H9 (cell line): ENCODE measurements around the gene HOXC10. TPM values are rescaled to one million over a fixed set of nuclear protein-coding genes. Genes with fewer than 3 reads are reported as not detected.

Experiments
- DNase-seq: peaks from one replicate; pipeline ENCODE4 v3.0.0-alpha.2; 2017
- H2AFZ ChIP-seq: one replicate; pipeline ENCODE4 v1.6.1; 2013; ENCODE audit warnings: mild to moderate bottlenecking, low read length, control low read depth, moderate library complexity
- H2AK5ac ChIP-seq: 2 replicates; pipeline ENCODE4 v1.6.1; 2013; ENCODE audit warnings: low read length, control low read depth, mixed read lengths; ENCODE audit not compliant: insufficient read length
- H2BK120ac ChIP-seq: one replicate; pipeline ENCODE4 v1.6.1; 2013; ENCODE audit warnings: low read depth, mild to moderate bottlenecking, low read length, control low read depth, inconsistent platforms; ENCODE audit not compliant: poor library complexity, severe bottlenecking
- H2BK12ac ChIP-seq: 2 replicates; pipeline ENCODE4 v1.6.1; 2013; ENCODE audit warnings: low read length, control low read depth, mixed read lengths, low read depth; ENCODE audit not compliant: insufficient read length
- H2BK15ac ChIP-seq: 2 replicates; pipeline ENCODE4 v1.6.1; 2013; ENCODE audit warnings: low read depth, low read length, control low read depth
- H2BK20ac ChIP-seq: one replicate; pipeline ENCODE4 v1.6.1; 2013; ENCODE audit warnings: low read depth, mild to moderate bottlenecking, low read length, control low read depth, inconsistent platforms; ENCODE audit not compliant: poor library complexity, severe bottlenecking
- H2BK5ac ChIP-seq: 2 replicates; pipeline ENCODE4 v1.6.1; 2013; ENCODE audit warnings: low read length, control low read depth, mixed read lengths; ENCODE audit not compliant: insufficient read length
- H3K14ac ChIP-seq: 2 replicates; pipeline ENCODE4 v1.6.1; 2013; ENCODE audit warnings: low read length, control low read depth; ENCODE audit not compliant: insufficient read depth
- H3K18ac ChIP-seq: 2 replicates; pipeline ENCODE4 v1.6.1; 2013; ENCODE audit warnings: low read depth, mild to moderate bottlenecking, mixed read lengths, low read length, control low read depth; ENCODE audit not compliant: insufficient read length
- H3K23ac ChIP-seq: 2 replicates; pipeline ENCODE4 v1.6.1; 2013; ENCODE audit warnings: low read length, control low read depth, mixed read lengths, low read depth; ENCODE audit not compliant: insufficient read length
- H3K23me2 ChIP-seq: 2 replicates; pipeline ENCODE4 v1.6.1; 2013; ENCODE audit warnings: low read depth, mild to moderate bottlenecking, mixed read lengths, low read length, control low read depth; ENCODE audit not compliant: insufficient read length, poor library complexity, severe bottlenecking
- H3K27ac ChIP-seq: 2 replicates; pipeline ENCODE4 v1.5.1; 2013; ENCODE audit warnings: low read length, control low read depth, mixed read lengths, low read depth; ENCODE audit not compliant: insufficient read length
- H3K27me3 ChIP-seq: 2 replicates; pipeline ENCODE4 v1.6.1; 2013; ENCODE audit warnings: low read length, control low read depth, inconsistent platforms; ENCODE audit not compliant: insufficient read depth
- H3K4ac ChIP-seq: 2 replicates; pipeline ENCODE4 v1.6.1; 2013; ENCODE audit warnings: low read depth, mild to moderate bottlenecking, control low read depth, inconsistent platforms, low read length, moderate library complexity
- H3K4me1 ChIP-seq: 2 replicates; pipeline ENCODE4 v1.6.1; 2013; ENCODE audit warnings: low read length, control low read depth, inconsistent platforms; ENCODE audit not compliant: insufficient read depth
- H3K4me2 ChIP-seq: 2 replicates; pipeline ENCODE4 v1.6.1; 2013; ENCODE audit warnings: low read length, control low read depth, mixed read lengths; ENCODE audit not compliant: insufficient read length, insufficient read depth
- H3K56ac ChIP-seq: 2 replicates; pipeline ENCODE4 v1.6.1; 2013; ENCODE audit warnings: low read depth, mild to moderate bottlenecking, mixed read lengths, low read length, control low read depth; ENCODE audit not compliant: insufficient read length
- H3K79me1 ChIP-seq: 2 replicates; pipeline ENCODE4 v1.6.1; 2013; ENCODE audit warnings: low read depth, mild to moderate bottlenecking, moderate library complexity, low read length, control low read depth, inconsistent platforms; ENCODE audit not compliant: insufficient read depth, poor library complexity, severe bottlenecking
- H3K79me2 ChIP-seq: 2 replicates; pipeline ENCODE4 v1.6.1; 2013; ENCODE audit warnings: low read length, control low read depth, inconsistent platforms; ENCODE audit not compliant: insufficient read depth
- H3K9ac ChIP-seq: 2 replicates; pipeline ENCODE4 v1.6.1; 2013; ENCODE audit warnings: low read length, control low read depth, mixed read lengths; ENCODE audit not compliant: insufficient read length; ENCODE audit errors: extremely low read depth
- H3K9me3 ChIP-seq: one replicate; pipeline ENCODE4 v1.6.1; 2013; ENCODE audit warnings: low read depth, low read length, inconsistent platforms; ENCODE audit not compliant: control insufficient read depth
- H3T11ph ChIP-seq: one replicate; pipeline ENCODE4 v1.6.1; 2013; ENCODE audit warnings: mild to moderate bottlenecking, low read length, control low read depth, inconsistent platforms
- H4K20me1 ChIP-seq: one replicate; pipeline ENCODE4 v1.6.1; 2013; ENCODE audit not compliant: control insufficient read depth, insufficient read length, insufficient read depth
- H4K5ac ChIP-seq: 2 replicates; pipeline ENCODE4 v1.6.1; 2013; ENCODE audit warnings: low read depth, mild to moderate bottlenecking, mixed read lengths, low read length, control low read depth; ENCODE audit not compliant: insufficient read length
- H4K8ac ChIP-seq: replicated peaks from 2 replicates; pipeline ENCODE4 v1.6.1; 2013; ENCODE audit warnings: low read length, control low read depth, mixed read lengths, low read depth; ENCODE audit not compliant: insufficient read length
- H4K91ac ChIP-seq: 2 replicates; pipeline ENCODE4 v1.6.1; 2013; ENCODE audit warnings: low read depth, mild to moderate bottlenecking, moderate library complexity, mixed read lengths, low read length, control low read depth; ENCODE audit not compliant: insufficient read length
- H3K27ac Mint-ChIP-seq, 3 experiments: 2 replicates in 2 of 3; 3 replicates in 1 of 3; pipeline ENCODE4 v1.8.0; 2020 to 2021; ENCODE audit warnings: mixed read lengths in 3 of 3, mild to moderate bottlenecking in 1 of 3, moderate library complexity in 1 of 3
- H3K27me3 Mint-ChIP-seq: 2 replicates; pipeline ENCODE4 v1.8.0; 2021; ENCODE audit warnings: low read depth, mild to moderate bottlenecking, moderate library complexity, mixed read lengths
- H3K36me3 Mint-ChIP-seq, 3 experiments: 2 replicates in 2 of 3; 3 replicates in 1 of 3; pipeline ENCODE4 v1.8.0; 2020 to 2021; ENCODE audit warnings: low read depth in 3 of 3, mixed read lengths in 3 of 3; ENCODE audit not compliant: insufficient read depth in 1 of 3
- H3K4me1 Mint-ChIP-seq, 2 experiments: 2 replicates each; pipeline ENCODE4 v1.8.0; 2020; ENCODE audit warnings: mixed read lengths in 2 of 2
- H3K4me3 Mint-ChIP-seq, 2 experiments: 2 replicates in 1 of 2; 3 replicates in 1 of 2; pipeline ENCODE4 v1.8.0; 2020 to 2021; ENCODE audit warnings: mild to moderate bottlenecking in 2 of 2, mixed read lengths in 2 of 2, moderate library complexity in 1 of 2
- H3K9me3 Mint-ChIP-seq, 2 experiments: 2 replicates in 1 of 2; 3 replicates in 1 of 2; pipeline ENCODE4 v1.8.0; 2020; ENCODE audit warnings: mild to moderate bottlenecking in 2 of 2, mixed read lengths in 2 of 2, moderate library complexity in 1 of 2
- CTCF ChIP-seq: fragments of 200-600 bp; sonication (generic); conservative IDR thresholded peaks from 3 replicates; pipeline ENCODE4 v1.8.0; 2021; ENCODE audit warnings: antibody characterized with exemption, mild to moderate bottlenecking
- WGBS: extraction: QIAGEN DNeasy Blood & Tissue Kit; methylation state at CpG from one replicate; pipeline ENCODE4 v1.1.7; 2013; ENCODE audit warnings: missing lambda C conversion rate, low lambda C conversion rate, mixed read lengths; ENCODE audit not compliant: insufficient read length; ENCODE audit errors: extremely low coverage; 5-methylcytosine and 5-hydroxymethylcytosine counted together
- total RNA-seq: library from RNA; stranded (reverse); gene quantifications from 2 replicates; pipeline ENCODE4 v1.2.1, GENCODE V29; 2021

The HOXC10 gene
- total RNA-seq, 1 experiment from 2014 or later = not detected

GRCh38 chr12:54024581-54025305 lies 39.8 kb downstream of the HOXC10 start:
- no peaks in the 10 kb centered on the region for H3K23me2 ChIP-seq
- no peak overlapping the region for H2BK120ac ChIP-seq
- H2AK5ac ChIP-seq = no peak overlapping the region
- H3K4me1 Mint-ChIP-seq = peaks cover 11 to 21% of the 10 kb centered on the region in 2 experiments
- no peak overlapping the region for H3K23ac ChIP-seq
- DNase-seq = no peak
- no peaks in the 10 kb centered on the region for H4K20me1 ChIP-seq
- TF ChIP-seq CTCF = no peak
- no peaks in the 10 kb centered on the region for H3K79me2 ChIP-seq
- no peak overlapping the region for H2AFZ ChIP-seq
- H2BK20ac ChIP-seq = no peak overlapping the region
- no peak overlapping the region for H3T11ph ChIP-seq
- H2BK12ac ChIP-seq = no peak overlapping the region
- H3K4me2 ChIP-seq = no peak overlapping the region
- H3K4me1 ChIP-seq = no peaks in the 10 kb centered on the region
- no peaks in the 10 kb centered on the region for H3K36me3 Mint-ChIP-seq
- H3K27me3 ChIP-seq = peaks cover 99% of the 10 kb centered on the region
- peaks cover 2 to 9% of the 10 kb centered on the region in 2 experiments; a peak in 4 of 5 replicates for H3K9me3 Mint-ChIP-seq
- H3K79me1 ChIP-seq = no peaks in the 10 kb centered on the region
- H3K9me3 ChIP-seq = no peaks in the 10 kb centered on the region
- no peak overlapping the region for H3K4me3 Mint-ChIP-seq
- no peak overlapping the region for H3K56ac ChIP-seq
- no peak overlapping the region for H3K14ac ChIP-seq
- H4K8ac ChIP-seq = no peak overlapping the region
- peaks cover 100% of the 10 kb centered on the region for H3K27me3 Mint-ChIP-seq
- no CpG with 5 or more reads among the region's 5 CpGs for WGBS
- H3K27ac Mint-ChIP-seq = no peak overlapping the region
- no peak overlapping the region for H3K4ac ChIP-seq
- no peak overlapping the region for H3K27ac ChIP-seq
- H3K9ac ChIP-seq = no peak overlapping the region
- no peak overlapping the region for H4K5ac ChIP-seq
- no peak overlapping the region for H3K18ac ChIP-seq
- no peak overlapping the region for H2BK15ac ChIP-seq
- H2BK5ac ChIP-seq = no peak overlapping the region
- H4K91ac ChIP-seq = no peak overlapping the region
